Calu3 (cell line): Measurements from ENCODE around the gene MRC1. TPM values are rescaled to one million over a fixed set of nuclear protein-coding genes. Genes with fewer than 3 reads are reported as not detected.

Experiments
- BruUV-seq: library from RNA; stranded (reverse); fragments of 400-500 nt; replicated peaks from 2 replicates; lab custom pipeline; 2021; lab: Mats Ljungman, UMichigan
- CTCF ChIA-PET: fragments of 300-600 bp; sonication (Branson Sonifier 250); formaldehyde crosslinking; loops from one replicate; lab custom pipeline; 2022; ENCODE audit warnings: antibody characterized with exemption; lab: Charles Lee
- DNase-seq: peaks from one replicate; pipeline ENCODE4 v3.0.0; 2022
- H3K27ac Mint-ChIP-seq: one replicate; pipeline ENCODE4 v1.8.0; 2022; ENCODE audit warnings: mixed read lengths; ENCODE audit not compliant: unreplicated experiment
- H3K27me3 Mint-ChIP-seq: one replicate; pipeline ENCODE4 v1.8.0; 2022; ENCODE audit warnings: mixed read lengths; ENCODE audit not compliant: unreplicated experiment
- H3K36me3 Mint-ChIP-seq: one replicate; pipeline ENCODE4 v1.8.0; 2022; ENCODE audit warnings: mild to moderate bottlenecking, moderate library complexity, mixed read lengths; ENCODE audit not compliant: insufficient read depth, unreplicated experiment
- H3K4me1 Mint-ChIP-seq: one replicate; pipeline ENCODE4 v1.8.0; 2022; ENCODE audit warnings: mild to moderate bottlenecking, low read depth, mixed read lengths; ENCODE audit not compliant: unreplicated experiment
- H3K4me3 Mint-ChIP-seq: one replicate; pipeline ENCODE4 v1.8.0; 2022; ENCODE audit warnings: mild to moderate bottlenecking, low read depth, moderate library complexity, mixed read lengths; ENCODE audit not compliant: unreplicated experiment
- H3K9me3 Mint-ChIP-seq: one replicate; pipeline ENCODE4 v1.8.0; 2022; ENCODE audit warnings: low read depth, mixed read lengths; ENCODE audit not compliant: unreplicated experiment
- intact Hi-C: fragments of 100-400 bp; cut with micrococcal nuclease; formaldehyde crosslinking; loops from one replicate; pipeline ENCODE4 v1.10.0; 2022; ENCODE audit not compliant: unreplicated experiment
- total RNA-seq: library from RNA; stranded (reverse); gene quantifications from 2 replicates; pipeline ENCODE4 v1.2.3, GENCODE V29; 2022
- TF ChIP-seq, protein P1 (sequence below): fragments of 200-600 bp; IDR thresholded peaks from one replicate; pipeline ENCODE4 v1.8.0; 2022; ENCODE audit warnings: antibody characterized with exemption; ENCODE audit not compliant: unreplicated experiment

Gene MRC1
- total RNA-seq, 1 experiment from 2014 or later: 0.09 TPM

DNA sequence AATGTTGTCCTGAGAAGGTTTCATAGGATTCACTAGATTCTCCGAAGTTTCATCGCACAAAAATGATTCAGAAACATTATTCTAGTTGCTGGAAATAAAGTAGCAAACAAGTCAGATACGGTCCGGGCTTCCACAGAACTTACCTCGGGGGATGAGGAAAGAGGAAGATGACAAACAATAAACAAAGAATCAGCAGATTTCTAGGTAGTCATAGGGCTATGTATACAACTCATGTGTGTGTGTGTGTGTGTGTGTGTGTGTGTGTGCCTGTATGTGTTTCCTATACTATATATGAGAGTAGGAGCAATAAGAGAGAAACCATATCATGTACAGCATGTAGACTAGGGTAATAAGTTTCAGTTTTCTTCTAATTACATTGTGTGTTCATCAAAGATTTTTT lies 40.7 kb upstream of the MRC1 start:
- CTCF ChIA-PET: no interaction called here
- no peak for DNase-seq
- Mint-ChIP-seq H3K4me3 (no peak overlapping the region), H3K27ac (no peak overlapping the region), H3K4me1 (no peaks in the 10 kb centered on the region), H3K36me3 (no peaks in the 10 kb centered on the region), H3K27me3 (no peaks in the 10 kb centered on the region), H3K9me3 (peaks cover 3% of the 10 kb centered on the region)
- TF ChIP-seq, protein P1, sequence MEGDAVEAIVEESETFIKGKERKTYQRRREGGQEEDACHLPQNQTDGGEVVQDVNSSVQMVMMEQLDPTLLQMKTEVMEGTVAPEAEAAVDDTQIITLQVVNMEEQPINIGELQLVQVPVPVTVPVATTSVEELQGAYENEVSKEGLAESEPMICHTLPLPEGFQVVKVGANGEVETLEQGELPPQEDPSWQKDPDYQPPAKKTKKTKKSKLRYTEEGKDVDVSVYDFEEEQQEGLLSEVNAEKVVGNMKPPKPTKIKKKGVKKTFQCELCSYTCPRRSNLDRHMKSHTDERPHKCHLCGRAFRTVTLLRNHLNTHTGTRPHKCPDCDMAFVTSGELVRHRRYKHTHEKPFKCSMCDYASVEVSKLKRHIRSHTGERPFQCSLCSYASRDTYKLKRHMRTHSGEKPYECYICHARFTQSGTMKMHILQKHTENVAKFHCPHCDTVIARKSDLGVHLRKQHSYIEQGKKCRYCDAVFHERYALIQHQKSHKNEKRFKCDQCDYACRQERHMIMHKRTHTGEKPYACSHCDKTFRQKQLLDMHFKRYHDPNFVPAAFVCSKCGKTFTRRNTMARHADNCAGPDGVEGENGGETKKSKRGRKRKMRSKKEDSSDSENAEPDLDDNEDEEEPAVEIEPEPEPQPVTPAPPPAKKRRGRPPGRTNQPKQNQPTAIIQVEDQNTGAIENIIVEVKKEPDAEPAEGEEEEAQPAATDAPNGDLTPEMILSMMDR: no peak
- intact Hi-C loops: no loop called here
- BruUV-seq: no TSS peak

DNA sequence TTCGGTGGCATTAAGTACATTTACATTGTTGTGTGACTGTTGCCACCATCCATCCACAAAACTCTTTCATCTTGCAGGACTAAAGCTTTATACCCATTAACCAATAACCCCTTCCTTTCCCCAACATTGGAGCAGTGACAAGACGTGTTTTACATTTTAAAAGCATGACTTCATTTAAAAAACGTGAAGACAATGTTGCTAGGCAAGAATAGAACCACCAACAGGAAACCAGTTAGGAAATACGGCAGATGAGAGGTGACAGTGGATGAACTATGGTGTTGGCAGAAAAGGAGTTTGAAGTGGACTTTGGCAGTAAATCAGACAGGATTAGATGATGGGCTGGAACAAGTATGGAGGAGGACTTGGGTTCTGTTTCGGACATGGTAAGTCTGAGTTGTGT lies 40.2 kb upstream of the MRC1 start:
- DNase-seq: no peak
- no peaks in the 10 kb centered on the region for H3K36me3 Mint-ChIP-seq
- BruUV-seq: no TSS peak
- CTCF ChIA-PET: no interaction called here
- H3K27me3 Mint-ChIP-seq: no peaks in the 10 kb centered on the region
- no peaks in the 10 kb centered on the region for H3K4me1 Mint-ChIP-seq
- H3K9me3 Mint-ChIP-seq: peaks cover 3% of the 10 kb centered on the region
- TF ChIP-seq, protein P1: no peak
- H3K27ac Mint-ChIP-seq: no peak overlapping the region
- intact Hi-C loops: no loop called here
- H3K4me3 Mint-ChIP-seq: no peak overlapping the region

DNA sequence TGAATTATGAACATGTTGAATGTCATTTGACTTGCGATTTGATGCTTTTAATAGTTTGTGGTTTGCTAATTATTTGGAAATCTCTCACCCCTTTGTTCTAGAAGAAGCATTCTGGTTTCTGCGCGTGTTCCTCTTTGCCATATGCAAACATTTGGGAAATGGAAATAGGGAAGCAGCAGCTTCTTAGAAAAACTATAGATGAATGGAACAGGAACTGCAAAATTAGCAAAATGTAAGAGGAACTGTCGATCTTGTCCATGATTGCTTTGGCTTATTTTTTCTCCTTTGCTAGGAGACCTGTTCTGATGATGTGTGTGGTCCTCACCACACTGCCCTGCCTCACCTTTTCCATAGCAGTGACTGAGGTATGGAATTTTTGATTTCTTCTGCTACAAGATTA lies 38.1 kb upstream of the MRC1 start:
- CTCF ChIA-PET: no interaction called here
- Mint-ChIP-seq H3K4me1 (no peaks in the 10 kb centered on the region), H3K9me3 (no peaks in the 10 kb centered on the region), H3K27me3 (no peaks in the 10 kb centered on the region), H3K36me3 (no peaks in the 10 kb centered on the region), H3K27ac (no peak overlapping the region), H3K4me3 (no peak overlapping the region)
- intact Hi-C loops: no loop called here
- no peak for DNase-seq
- no TSS peak for BruUV-seq
- TF ChIP-seq, protein P1: no peak

DNA sequence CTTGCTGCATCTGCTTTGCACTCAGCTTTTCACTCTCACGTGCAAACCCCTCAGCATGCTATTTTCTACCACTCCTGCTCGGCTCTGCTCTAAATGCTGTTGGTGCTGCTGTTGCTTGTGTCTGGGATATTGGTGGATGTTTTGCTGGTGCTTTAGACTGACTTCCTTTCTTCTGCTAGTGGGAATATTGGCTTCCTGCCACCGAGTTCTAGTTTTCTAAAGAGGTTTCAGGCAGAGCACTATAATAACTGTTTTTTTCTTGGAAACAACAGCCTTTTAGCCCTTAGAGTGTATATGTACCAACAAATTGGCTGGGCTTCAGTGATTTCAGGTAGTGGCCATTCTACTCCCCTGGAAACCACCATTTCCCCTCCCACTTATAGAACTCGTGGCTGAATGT lies 29.4 kb upstream of the MRC1 start:
- CTCF ChIA-PET: no interaction called here
- H3K4me1 Mint-ChIP-seq: no peaks in the 10 kb centered on the region
- H3K27me3 Mint-ChIP-seq: no peaks in the 10 kb centered on the region
- no peak overlapping the region for H3K4me3 Mint-ChIP-seq
- BruUV-seq: no TSS peak
- intact Hi-C loops: no loop called here
- no peak for DNase-seq
- H3K27ac Mint-ChIP-seq: no peak overlapping the region
- H3K9me3 Mint-ChIP-seq: no peaks in the 10 kb centered on the region
- TF ChIP-seq, protein P1: no peak
- no peaks in the 10 kb centered on the region for H3K36me3 Mint-ChIP-seq
